Left renal pelvis (tissue), 4 donors: ENCODE data around the gene IQCK. TPM values are rescaled to one million over a fixed set of nuclear protein-coding genes. Genes with fewer than 3 reads are reported as not detected.

Source experiments
- DNase-seq, 4 donors: peaks; one replicate each; pipeline ENCODE4 v3.0.0-alpha.2; 2013; ENCODE audit warnings: low read depth in 4 of 4, low spot score in 3 of 4
- polyA plus RNA-seq, 4 donors: library from polyadenylated mRNA; unstranded; fragments of 120-200 nt; gene quantifications; one replicate each; pipeline ENCODE4 v1.2.1, GENCODE V29; 2013; ENCODE audit not compliant: insufficient read length in 4 of 4

Gene IQCK
- polyA plus RNA-seq, 4 donors, result 18.7 to 49.4 (median 45.0) TPM

DNA sequence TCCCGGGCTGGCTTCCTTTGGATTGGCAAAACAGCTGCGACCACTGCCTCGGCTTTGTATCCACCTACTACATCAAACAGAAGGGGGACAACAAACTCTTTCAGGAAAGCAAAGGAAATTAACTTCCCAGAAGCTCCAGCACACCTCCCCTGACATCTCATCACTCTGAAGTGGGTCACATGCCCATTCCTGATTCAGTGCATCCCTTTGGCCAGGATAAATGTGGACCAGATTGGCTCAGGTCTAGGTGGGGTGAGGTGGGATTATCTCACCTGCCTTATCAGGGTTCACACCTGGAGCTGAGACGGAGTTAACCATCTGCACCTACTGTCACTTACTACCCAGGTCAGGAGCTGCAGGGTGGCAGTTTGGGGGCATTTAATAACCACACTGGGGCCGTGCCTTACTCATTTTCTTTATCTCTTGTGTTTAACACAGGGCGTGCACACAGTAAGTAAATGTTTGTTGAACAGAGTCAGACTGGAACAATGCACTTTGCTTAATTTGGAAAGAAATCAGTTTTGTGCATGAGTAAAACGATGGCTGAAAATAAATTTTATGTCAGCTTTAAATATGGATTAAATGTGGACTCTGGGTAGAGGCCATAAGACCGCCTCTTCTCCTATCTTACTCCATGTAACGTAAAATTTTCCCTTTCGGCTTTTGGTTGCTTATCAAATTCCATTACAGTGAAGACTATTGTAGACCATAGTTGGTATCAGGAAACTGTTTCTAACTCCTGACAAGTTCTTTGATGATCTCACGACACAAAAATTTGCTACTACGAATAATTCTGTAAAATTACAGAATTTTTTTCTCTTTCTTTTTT lies 36.0 kb downstream of the IQCK start:
- no peak for DNase-seq

DNA sequence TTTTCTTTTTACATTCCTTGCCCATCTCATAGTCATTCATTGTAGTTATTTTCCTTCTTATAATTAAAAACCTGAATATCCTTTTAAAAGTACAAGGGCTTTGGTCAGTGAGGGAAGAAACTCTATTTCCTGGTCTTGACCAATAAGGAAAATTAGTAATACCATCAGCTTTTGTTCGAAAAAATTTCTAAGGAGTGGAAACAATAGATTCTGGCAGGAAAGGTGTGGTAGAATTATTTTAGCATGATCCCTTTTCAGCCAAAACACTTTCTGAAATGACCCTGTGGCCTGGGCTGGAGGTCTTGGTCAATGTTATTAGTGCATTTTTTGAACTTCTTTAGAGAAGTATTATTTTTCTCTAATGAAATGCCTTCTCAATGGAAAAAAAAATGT lies 36.6 kb downstream of the IQCK start:
- DNase-seq, result no peak

DNA sequence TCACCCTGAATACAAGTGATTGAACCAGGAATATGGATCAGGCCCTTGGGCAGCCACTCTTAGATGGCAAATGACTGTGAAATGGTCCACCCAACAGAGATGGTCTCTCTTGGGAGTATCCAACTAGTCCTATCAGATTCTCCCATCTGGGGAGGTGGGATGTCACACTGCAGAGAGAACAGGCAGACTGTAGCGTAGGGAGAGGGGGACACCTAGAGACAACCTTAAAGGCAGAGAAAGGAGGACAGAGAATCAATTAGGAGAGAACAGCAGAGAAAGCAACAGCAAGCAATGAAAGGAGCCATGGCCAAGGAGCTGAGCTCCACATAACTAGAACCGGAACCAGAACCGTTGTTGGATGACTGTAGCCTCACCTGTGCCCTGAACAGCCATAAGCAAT lies 37.2 kb downstream of the IQCK start:
- DNase-seq, result no peak

DNA sequence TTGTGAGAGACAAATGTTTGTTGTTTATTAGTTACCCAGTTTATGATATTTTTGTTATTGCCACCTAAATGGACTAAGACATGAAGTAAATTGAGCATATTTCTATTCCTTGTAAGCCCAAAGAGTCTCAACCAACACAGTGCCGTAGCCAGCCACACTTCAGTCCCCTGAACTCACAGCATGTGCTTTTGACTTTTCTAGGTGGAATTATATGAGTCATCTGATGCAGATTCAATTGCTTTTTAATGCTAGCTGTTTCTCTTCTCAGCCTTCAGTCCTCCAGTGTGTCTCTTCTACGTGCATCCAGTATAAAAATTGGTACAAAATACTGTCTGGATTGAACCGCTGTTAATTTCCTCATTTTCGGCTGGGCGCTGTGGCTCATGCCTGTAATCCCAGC lies 39.0 kb downstream of the IQCK start:
- no peak for DNase-seq

DNA sequence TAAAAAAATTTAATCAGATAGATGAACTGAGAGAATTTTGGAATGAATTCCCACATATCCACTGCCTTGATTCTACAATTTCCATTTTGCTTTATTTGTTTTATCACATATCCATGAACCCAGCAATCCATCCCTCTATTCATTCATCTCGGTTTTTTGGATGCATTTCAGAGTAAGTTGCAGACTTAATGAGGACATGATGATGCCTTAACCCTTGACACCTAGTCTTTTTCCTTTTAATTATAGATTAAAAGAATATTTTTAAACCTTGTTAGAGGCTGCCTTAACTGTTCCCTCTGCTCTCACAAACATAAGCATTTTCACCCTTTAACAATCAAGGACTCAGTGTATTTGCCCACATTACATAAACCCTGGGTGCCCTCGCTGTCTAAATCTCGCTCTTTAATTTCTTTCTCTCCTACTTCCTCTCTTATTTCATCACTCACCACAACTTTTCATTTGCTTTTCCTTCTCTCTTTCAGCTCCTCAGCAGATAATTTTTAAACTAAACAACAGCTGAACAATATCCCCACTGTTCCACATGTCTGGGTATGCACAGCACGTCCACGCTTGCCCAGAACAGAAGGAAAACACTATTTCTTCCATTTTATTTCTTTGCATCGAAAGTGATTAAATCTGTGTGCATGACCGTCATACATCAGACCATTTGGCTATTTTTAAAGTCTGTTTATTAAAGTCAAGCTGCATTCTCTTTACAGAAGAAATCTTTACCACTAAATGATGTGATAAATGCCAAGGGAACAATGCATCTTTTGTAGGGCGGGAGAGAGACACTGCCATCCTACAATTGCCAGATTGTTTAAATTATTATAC lies 39.9 kb downstream of the IQCK start:
- no peak for DNase-seq

DNA sequence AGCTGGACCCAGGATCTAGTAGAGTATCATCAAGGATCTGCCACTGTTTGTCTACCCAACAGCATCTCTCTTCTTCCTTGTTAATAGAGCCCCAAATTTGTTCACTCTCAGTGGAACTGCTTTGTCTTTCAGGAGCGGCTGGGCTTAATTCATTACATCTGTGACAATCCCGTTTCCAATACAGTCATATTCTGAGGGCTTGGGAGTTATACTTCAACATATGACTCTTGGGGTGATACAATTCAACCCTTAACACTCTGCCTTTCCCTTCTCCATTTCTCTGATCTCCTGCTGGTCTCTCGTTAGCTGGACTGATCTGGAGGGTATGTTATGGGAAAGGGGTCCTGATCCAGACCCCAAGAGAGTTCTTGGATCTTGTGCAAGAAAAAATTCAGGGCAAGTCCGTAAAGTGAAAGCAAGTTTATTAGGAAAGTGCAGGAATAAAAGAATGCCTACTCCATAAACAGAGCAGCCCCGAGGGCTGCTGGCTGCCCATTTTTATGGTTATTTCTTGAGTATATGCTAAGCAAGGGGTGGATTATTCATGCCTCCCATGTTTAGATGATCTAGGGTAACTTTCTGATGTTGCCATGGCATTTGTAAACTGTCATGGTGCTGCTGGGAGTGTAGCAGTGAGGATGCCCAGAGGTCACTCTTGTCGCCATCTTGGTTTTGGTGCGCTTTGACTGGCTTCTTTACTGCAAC lies 42.4 kb downstream of the IQCK start:
- DNase-seq, result no peak

DNA sequence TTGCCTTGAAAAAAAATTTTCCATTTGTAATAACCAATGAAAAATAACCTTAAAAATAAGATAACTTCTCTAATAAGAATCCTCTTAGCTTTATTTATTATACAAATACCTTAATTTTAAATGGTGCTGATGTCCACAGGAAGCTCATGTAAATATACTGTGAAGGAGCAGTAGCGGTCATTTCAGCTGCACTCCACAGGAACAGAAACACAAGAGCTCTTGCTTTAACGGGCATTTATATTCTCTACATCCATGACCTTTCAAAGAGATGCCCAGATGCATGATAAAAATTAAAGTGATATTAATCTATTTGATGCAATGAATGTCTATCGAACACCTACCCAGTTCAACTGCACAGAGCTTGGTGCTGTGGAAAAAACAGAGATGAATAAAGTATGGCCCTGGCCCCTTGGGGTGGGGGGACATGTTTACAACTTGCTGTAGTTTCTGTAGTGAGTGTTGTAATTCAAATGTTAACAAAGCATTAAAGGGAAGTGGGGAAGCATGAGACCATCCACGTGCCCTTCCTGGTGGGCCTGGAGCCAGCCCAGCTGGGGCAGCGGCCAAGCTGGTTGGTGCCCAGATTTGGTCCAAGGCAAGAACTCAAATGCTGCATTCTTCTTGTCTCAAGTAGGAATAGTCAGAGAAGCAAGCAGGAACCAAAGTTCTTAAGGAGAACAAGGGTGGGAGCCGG lies 47.9 kb downstream of the IQCK start:
- DNase-seq, result no peak

DNA sequence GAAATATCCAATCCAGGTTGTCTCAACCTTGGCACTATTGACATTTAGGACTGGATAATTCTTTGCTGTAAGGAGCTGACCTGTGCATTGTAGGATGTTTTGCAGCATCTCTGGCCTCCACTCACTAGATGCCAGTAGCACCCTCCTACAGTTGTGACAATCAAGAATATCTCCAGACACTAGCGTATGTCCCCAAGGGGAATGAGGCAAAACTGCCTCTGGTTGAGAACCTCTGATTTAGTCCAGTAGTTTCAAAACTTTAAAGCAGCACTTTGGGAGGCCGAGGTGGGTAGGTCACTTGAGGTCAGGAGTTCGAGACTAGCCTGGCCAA lies 48.4 kb downstream of the IQCK start:
- no peak for DNase-seq

DNA sequence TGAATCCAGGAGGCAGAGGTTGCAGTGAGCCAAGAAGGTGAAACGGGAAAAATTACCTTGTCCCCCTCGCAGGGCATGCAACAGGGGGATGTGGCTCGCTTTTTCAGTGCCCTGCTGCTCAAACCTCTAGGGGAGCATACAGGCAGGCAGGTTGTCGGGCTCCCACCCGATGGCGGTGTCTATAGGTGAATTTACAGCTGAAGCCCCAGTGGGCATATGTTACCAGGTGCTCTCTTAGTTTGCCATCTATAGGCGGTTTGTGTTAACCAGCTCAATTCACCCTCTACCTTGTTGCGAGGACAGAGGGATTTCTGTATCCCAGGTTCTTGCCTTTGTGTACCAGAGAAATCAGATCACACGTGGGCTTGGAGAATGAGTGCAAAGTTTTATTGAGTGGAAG lies 48.9 kb downstream of the IQCK start:
- DNase-seq, result no peak

DNA sequence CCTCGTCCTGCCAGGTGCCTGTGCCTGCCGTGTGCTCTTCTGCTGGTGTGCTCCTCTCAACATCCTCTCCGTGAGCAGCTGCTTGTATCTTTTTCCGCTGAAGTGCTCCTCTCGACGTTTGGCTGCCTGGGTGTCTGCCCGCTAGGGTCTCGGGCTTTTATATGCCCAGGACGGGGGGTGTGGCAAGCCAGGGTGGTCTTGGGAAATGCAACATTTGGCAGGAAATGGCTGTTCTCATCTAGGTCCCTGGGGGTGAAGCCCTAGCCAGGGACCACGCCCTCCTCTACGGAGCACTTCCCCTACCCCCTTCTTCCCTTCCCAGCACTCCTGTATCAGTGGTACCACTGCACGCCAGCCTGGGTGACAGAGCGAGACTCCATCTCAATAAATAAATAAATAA lies 49.4 kb downstream of the IQCK start:
- DNase-seq, result no peak

DNA sequence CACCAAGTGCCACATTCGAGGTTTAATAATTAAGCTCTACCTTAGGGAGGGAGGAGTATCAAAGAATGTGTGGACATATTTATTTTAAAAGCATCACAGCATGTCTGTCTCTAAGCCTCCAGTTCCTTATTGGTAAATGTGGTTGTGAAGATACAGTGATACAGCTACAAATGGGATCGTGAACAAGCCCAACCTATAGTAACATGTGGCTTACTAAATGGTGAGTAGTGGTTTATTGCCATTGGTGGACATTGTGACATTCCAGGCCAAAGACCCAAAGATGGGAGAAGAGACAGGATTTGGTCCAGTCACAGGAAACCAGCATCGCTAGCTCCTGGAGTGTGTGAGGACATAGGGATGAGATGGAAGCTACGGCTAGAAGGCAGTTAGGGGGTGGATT lies 51.2 kb downstream of the IQCK start:
- no peak for DNase-seq

DNA sequence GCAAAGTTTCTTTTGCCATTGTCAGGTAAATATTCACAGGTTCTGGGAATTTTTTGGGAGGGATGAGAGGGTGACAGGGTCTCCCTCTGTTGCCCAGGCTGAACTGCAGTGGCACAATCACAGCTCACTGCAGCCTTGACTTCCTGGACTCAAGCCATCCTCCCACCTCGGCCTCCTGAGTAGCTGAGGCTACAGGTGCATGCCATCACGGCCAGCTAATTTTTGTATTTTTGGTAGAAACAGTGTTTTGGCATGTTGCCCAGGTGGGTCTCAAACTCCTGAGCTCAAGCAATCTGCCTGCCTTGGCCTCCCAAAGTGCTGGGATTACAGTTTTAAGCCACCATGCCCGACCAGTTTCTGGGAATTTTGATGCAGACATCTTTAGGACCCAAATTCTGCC lies 53.0 kb downstream of the IQCK start:
- DNase-seq, result no peak

DNA sequence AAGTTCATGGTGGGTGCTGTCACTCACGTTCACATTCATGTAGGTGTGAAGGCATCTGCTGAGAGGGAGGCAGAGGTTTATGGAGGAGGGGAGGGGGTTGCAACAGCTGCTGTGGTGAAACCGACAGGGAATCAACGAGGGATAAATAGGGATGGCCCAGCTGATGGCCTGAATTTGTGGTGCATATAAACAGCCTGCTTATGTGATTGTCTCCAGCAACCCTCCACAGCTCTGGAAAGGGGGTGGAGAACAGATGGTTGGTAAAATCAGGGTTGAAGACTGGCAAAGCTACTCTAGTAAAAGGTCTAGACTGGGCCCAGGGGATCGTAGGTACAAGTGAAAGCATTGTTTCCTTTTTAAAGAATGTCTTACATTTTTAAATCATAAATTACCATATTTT lies 53.7 kb downstream of the IQCK start:
- no peak for DNase-seq

DNA sequence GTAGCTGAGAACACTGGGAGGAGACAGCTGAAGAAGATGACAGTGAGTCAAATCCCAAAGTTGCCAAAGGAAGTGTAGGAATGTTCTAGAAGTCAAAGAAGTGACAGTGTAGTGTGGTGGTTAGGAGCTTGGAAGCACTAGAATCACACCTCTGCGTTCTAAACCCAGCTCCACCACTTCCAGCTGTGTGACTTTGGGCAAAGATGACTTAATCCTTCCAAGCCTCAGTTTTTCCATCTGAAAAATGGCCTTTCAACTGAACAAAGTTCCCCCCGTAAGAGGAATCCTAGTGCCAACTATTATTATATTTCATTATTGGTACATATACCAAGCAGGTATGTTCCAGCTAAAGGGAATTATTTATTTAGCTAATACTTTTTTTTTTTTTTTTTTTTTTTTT lies 56.0 kb downstream of the IQCK start:
- no peak for DNase-seq

DNA sequence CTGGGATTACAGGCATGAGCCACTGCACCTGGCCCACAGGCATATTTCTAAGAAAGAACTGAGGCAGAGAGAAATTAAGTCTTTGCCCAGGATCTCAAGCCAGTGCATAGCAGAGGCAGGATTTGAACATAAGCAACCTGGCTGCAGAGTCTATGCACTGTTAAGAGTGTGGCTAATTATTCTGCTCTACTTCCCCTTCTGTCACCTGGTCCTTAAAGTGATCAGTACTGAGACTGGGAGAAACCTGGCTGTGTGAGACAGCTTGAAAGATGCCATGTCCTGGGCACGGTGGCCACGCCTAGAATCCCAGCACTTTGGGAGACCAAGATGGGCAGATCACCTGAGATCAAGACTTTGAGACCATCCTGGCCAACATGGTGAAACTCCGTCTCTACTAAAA lies 58.1 kb downstream of the IQCK start:
- no peak for DNase-seq

DNA sequence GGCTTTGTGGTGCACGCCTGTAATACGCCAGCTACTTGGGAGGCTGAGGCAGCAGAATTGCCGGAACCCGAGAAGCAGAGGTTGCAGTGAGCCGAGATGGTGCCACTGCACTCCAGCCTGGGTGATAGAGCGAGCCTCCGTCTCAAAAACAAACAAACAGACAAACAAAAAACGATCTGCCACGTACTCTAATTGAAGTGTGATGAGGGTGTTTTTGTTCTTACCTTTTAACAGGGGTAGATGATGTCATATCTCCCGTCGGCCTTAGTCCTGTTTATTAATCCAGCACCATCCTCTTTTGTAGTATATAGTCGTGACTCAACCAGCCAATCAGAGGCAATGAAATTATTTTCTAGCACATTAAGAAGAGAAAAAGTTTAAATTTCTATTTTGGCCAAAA lies 58.5 kb downstream of the IQCK start:
- DNase-seq, result no peak

DNA sequence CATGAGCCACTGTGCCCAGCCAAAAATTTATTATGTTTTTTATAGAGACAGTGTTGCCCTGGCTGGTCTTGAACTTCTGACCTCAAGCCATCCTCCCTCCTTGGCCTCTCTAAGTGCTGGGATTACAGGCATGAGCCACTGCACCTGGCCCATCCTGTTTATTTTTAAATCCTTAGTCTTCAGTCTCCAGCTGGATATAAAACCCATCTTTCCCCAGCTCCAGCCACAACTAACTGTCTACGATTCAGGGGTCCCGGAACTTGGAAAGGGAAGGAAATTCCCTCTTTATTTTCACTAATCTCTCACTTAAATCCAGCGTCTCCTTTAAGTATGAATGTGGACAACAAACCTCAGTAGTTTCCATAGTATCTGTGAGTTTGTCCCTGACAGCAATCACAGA lies 62.2 kb downstream of the IQCK start:
- no peak for DNase-seq

DNA sequence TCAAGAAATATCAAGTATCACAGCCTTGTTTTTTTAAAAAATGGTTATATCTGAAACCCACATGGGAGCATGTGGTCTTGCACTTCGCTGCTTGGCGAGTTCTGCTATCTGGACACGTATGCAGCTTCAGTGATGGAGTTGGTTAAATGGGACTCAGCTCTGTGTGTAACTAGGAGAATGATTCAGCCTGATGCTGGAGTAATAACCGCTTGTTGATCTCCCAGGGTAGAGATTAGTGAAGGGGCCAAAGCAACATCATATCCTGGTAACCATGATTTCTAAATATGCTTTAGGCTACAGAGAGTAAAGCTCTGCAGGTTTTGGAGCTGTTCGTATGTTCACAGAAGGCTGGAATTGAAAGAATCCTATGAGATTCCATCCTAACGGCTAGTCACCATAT lies 63.2 kb downstream of the IQCK start:
- no peak for DNase-seq

DNA sequence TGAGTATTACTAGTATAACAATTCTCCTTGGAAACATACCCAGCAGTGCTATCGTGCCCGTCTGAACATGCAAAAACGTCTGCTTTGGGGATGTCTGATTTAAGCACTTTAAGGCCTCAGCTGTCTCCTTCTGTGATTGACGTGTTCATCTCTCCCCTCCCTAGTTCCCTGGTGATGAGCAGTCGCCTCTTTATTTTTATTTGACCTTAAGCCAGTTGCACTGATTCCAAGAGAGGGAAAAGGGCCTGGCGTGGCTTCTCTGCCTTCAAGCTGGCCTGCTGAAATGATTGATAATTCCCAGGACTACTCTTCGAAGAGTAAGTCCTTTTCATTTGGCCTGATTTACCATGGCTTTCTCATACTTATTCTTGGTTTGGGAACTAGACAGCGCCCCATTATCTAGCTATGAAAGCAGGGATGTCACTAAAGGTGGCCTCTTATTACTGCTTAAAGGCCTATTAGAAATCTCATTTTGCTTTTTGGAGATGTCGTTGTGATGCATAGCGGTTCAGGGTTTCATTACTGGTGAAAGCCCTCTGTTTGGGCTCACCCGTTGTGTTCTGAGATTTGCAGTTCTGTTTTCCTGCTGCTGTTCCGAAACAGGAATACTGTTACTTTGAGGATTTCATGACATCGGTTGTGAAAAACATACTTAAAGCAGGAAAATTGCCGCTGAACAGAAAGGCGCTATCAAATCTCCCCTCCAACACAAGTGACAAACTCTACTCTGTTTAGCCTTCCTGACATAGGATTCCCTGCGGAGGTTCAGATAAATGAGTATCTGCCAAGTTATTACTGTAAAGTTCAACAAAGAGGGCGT lies 65.5 kb downstream of the IQCK start:
- DNase-seq, result no peak

DNA sequence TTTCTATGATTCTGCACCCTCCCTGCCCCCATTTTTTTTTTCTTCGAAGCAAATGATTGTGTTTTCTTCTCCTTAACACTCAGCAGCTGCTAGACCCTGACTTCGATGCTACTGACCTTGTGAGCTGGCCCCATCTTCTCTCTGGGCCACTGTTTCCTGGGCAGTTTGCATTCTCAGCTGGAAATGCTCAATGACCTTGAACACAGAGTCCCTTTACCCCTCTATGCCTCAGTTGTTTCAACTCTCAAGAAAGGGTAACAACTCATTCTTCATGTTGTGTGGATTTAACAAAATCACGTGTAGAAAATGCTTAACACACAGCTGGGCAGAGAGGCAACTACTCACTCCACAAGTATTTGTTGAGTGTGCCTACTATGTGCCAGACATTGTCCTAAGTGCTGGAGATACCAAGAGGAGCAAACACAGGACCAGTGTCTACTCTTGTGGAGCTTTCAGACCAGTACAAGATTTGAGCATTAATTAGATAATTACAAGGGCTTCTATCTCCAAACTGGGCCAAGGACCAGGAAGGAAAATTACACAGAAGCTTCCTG lies 66.2 kb downstream of the IQCK start:
- no peak for DNase-seq
